ENCODE data around the gene FNIP2. TPM values are rescaled to one million over a fixed set of nuclear protein-coding genes. Genes with fewer than 3 reads are reported as not detected.
A peak's percentile ranks its signal among the peaks of the same experiment; 100 is the strongest.
"Not testable (repeated sequence)": the region's sequence is repeated elsewhere in the genome, so short reads cannot be mapped to it uniquely, and the experiment has no call there.

Gene FNIP2
- total RNA-seq, 1 donor from 2014 or later = 21.4 TPM

- peaks cover 42 to 44% (median 42%) of the 10 kb centered on the region in 3 donors for H3K4me1 ChIP-seq (ENCODE audit: control insufficient read depth in 3 of 3, insufficient read depth in 3 of 3, low read length in 3 of 3)
- H3K36me3 ChIP-seq (ENCODE audit: control insufficient read depth in 3 of 3, insufficient read depth in 3 of 3, low read length in 3 of 3) = peaks cover 0 to 12% (median 10%) of the 10 kb centered on the region in 3 donors
- H3K9ac ChIP-seq (ENCODE audit: low read depth in 1 of 3, low read length in 3 of 3) = no peak overlapping the region
- peak overlapping the region; percentile 53 for H3K27ac ChIP-seq (ENCODE audit: low read depth, low read length)
- peaks cover 0 to 4% (median 2%) of the 10 kb centered on the region in 3 donors for H3K9me3 ChIP-seq (ENCODE audit: control insufficient read depth in 3 of 3, low read length in 3 of 3)
- no peak overlapping the region for H3K4me3 ChIP-seq (ENCODE audit: low read length in 3 of 3)
- H3K27me3 ChIP-seq (ENCODE audit: control insufficient read depth in 3 of 3, insufficient read depth in 3 of 3, low read length in 3 of 3) = no peaks in the 10 kb centered on the region
Measured at GRCh38 chr4:158827543-158827981, 58.7 kb downstream of the FNIP2 start.

GRCh38 chr4:158828151-158828550, 59.3 kb downstream of the FNIP2 start:
- H3K27ac ChIP-seq (ENCODE audit: low read depth, low read length); H3K9ac ChIP-seq (ENCODE audit: low read depth in 1 of 3, low read length in 3 of 3); H3K27me3 ChIP-seq (ENCODE audit: control insufficient read depth in 3 of 3, insufficient read depth in 3 of 3, low read length in 3 of 3); H3K4me3 ChIP-seq (ENCODE audit: low read length in 3 of 3); H3K9me3 ChIP-seq (ENCODE audit: control insufficient read depth in 3 of 3, low read length in 3 of 3): not testable (repeated sequence)
- Histone ChIP-seq H3K36me3 (ENCODE audit: control insufficient read depth in 3 of 3, insufficient read depth in 3 of 3, low read length in 3 of 3) (peaks cover 0 to 13% (median 10%) of the 10 kb centered on the region in 3 donors), H3K4me1 (ENCODE audit: control insufficient read depth in 3 of 3, insufficient read depth in 3 of 3, low read length in 3 of 3) (peaks cover 42 to 44% (median 42%) of the 10 kb centered on the region in 3 donors)

GRCh38 chr4:158829254-158829653, 60.4 kb downstream of the FNIP2 start:
- H3K27ac ChIP-seq (ENCODE audit: low read depth, low read length) = no peak overlapping the region
- no peaks in the 10 kb centered on the region for H3K27me3 ChIP-seq (ENCODE audit: control insufficient read depth in 3 of 3, insufficient read depth in 3 of 3, low read length in 3 of 3)
- no peak overlapping the region for H3K4me3 ChIP-seq (ENCODE audit: low read length in 3 of 3)
- H3K4me1 ChIP-seq (ENCODE audit: control insufficient read depth in 3 of 3, insufficient read depth in 3 of 3, low read length in 3 of 3) = peaks cover 32 to 36% (median 34%) of the 10 kb centered on the region in 3 donors
- no peak overlapping the region for H3K9ac ChIP-seq (ENCODE audit: low read depth in 1 of 3, low read length in 3 of 3)
- H3K9me3 ChIP-seq (ENCODE audit: control insufficient read depth in 3 of 3, low read length in 3 of 3) = no peaks in the 10 kb centered on the region
- H3K36me3 ChIP-seq (ENCODE audit: control insufficient read depth in 3 of 3, insufficient read depth in 3 of 3, low read length in 3 of 3) = peaks cover 0 to 20% (median 10%) of the 10 kb centered on the region in 3 donors

GRCh38 chr4:158833602-158834001, 64.8 kb downstream of the FNIP2 start:
- H3K9ac ChIP-seq (ENCODE audit: low read depth in 1 of 3, low read length in 3 of 3) = no peak overlapping the region
- H3K36me3 ChIP-seq (ENCODE audit: control insufficient read depth in 3 of 3, insufficient read depth in 3 of 3, low read length in 3 of 3) = peaks cover 10 to 39% (median 21%) of the 10 kb centered on the region in 3 donors
- no peak overlapping the region for H3K4me3 ChIP-seq (ENCODE audit: low read length in 3 of 3)
- no peaks in the 10 kb centered on the region for H3K27me3 ChIP-seq (ENCODE audit: control insufficient read depth in 3 of 3, insufficient read depth in 3 of 3, low read length in 3 of 3)
- H3K27ac ChIP-seq (ENCODE audit: low read depth, low read length) = no peak overlapping the region
- peaks cover 3 to 8% (median 5%) of the 10 kb centered on the region in 3 donors for H3K4me1 ChIP-seq (ENCODE audit: control insufficient read depth in 3 of 3, insufficient read depth in 3 of 3, low read length in 3 of 3)
- H3K9me3 ChIP-seq (ENCODE audit: control insufficient read depth in 3 of 3, low read length in 3 of 3) = no peaks in the 10 kb centered on the region

- Histone ChIP-seq H3K9ac (ENCODE audit: low read depth in 1 of 3, low read length in 3 of 3) (no peak overlapping the region), H3K4me3 (ENCODE audit: low read length in 3 of 3) (no peak overlapping the region), H3K9me3 (ENCODE audit: control insufficient read depth in 3 of 3, low read length in 3 of 3) (no peaks in the 10 kb centered on the region), H3K27me3 (ENCODE audit: control insufficient read depth in 3 of 3, insufficient read depth in 3 of 3, low read length in 3 of 3) (no peaks in the 10 kb centered on the region), H3K36me3 (ENCODE audit: control insufficient read depth in 3 of 3, insufficient read depth in 3 of 3, low read length in 3 of 3) (peaks cover 10 to 34% (median 17%) of the 10 kb centered on the region in 3 donors), H3K4me1 (ENCODE audit: control insufficient read depth in 3 of 3, insufficient read depth in 3 of 3, low read length in 3 of 3) (peaks cover 3 to 8% (median 5%) of the 10 kb centered on the region in 3 donors), H3K27ac (ENCODE audit: low read depth, low read length) (no peak overlapping the region)
Measured at GRCh38 chr4:158835226-158836001, 66.6 kb downstream of the FNIP2 start.

- Histone ChIP-seq H3K27ac (ENCODE audit: low read depth, low read length) (no peak overlapping the region), H3K4me1 (ENCODE audit: control insufficient read depth in 3 of 3, insufficient read depth in 3 of 3, low read length in 3 of 3) (peaks cover 3 to 11% (median 5%) of the 10 kb centered on the region in 3 donors), H3K4me3 (ENCODE audit: low read length in 3 of 3) (no peak overlapping the region), H3K9me3 (ENCODE audit: control insufficient read depth in 3 of 3, low read length in 3 of 3) (no peaks in the 10 kb centered on the region), H3K27me3 (ENCODE audit: control insufficient read depth in 3 of 3, insufficient read depth in 3 of 3, low read length in 3 of 3) (no peaks in the 10 kb centered on the region), H3K9ac (ENCODE audit: low read depth in 1 of 3, low read length in 3 of 3) (no peak overlapping the region), H3K36me3 (ENCODE audit: control insufficient read depth in 3 of 3, insufficient read depth in 3 of 3, low read length in 3 of 3) (peaks cover 10 to 31% (median 13%) of the 10 kb centered on the region in 3 donors)
Measured at GRCh38 chr4:158836002-158836369, 67.2 kb downstream of the FNIP2 start.

- H3K9me3 ChIP-seq (ENCODE audit: control insufficient read depth in 3 of 3, low read length in 3 of 3) = no peaks in the 10 kb centered on the region
- H3K4me1 ChIP-seq (ENCODE audit: control insufficient read depth in 3 of 3, insufficient read depth in 3 of 3, low read length in 3 of 3) = peaks cover 9 to 18% (median 12%) of the 10 kb centered on the region in 3 donors
- H3K36me3 ChIP-seq (ENCODE audit: control insufficient read depth in 3 of 3, insufficient read depth in 3 of 3, low read length in 3 of 3) = peaks cover 10 to 27% (median 13%) of the 10 kb centered on the region in 3 donors
- no peak overlapping the region for H3K27ac ChIP-seq (ENCODE audit: low read depth, low read length)
- H3K4me3 ChIP-seq (ENCODE audit: low read length in 3 of 3) = no peak overlapping the region
- no peak overlapping the region for H3K9ac ChIP-seq (ENCODE audit: low read depth in 1 of 3, low read length in 3 of 3)
- H3K27me3 ChIP-seq (ENCODE audit: control insufficient read depth in 3 of 3, insufficient read depth in 3 of 3, low read length in 3 of 3) = no peaks in the 10 kb centered on the region
Measured at GRCh38 chr4:158836828-158837449, 68.1 kb downstream of the FNIP2 start.

GRCh38 chr4:158837527-158838141, 68.8 kb downstream of the FNIP2 start:
- H3K36me3 ChIP-seq (ENCODE audit: control insufficient read depth in 3 of 3, insufficient read depth in 3 of 3, low read length in 3 of 3) = peaks cover 10 to 27% (median 11%) of the 10 kb centered on the region in 3 donors
- peaks cover 9 to 18% (median 12%) of the 10 kb centered on the region in 3 donors for H3K4me1 ChIP-seq (ENCODE audit: control insufficient read depth in 3 of 3, insufficient read depth in 3 of 3, low read length in 3 of 3)
- no peak overlapping the region for H3K27ac ChIP-seq (ENCODE audit: low read depth, low read length)
- no peak overlapping the region for H3K4me3 ChIP-seq (ENCODE audit: low read length in 3 of 3)
- no peaks in the 10 kb centered on the region for H3K27me3 ChIP-seq (ENCODE audit: control insufficient read depth in 3 of 3, insufficient read depth in 3 of 3, low read length in 3 of 3)
- H3K9ac ChIP-seq (ENCODE audit: low read depth in 1 of 3, low read length in 3 of 3) = no peak overlapping the region
- H3K9me3 ChIP-seq (ENCODE audit: control insufficient read depth in 3 of 3, low read length in 3 of 3) = no peaks in the 10 kb centered on the region

- H3K27ac ChIP-seq (ENCODE audit: low read depth, low read length) = no peak overlapping the region
- no peak overlapping the region for H3K4me3 ChIP-seq (ENCODE audit: low read length in 3 of 3)
- no peak overlapping the region for H3K9ac ChIP-seq (ENCODE audit: low read depth in 1 of 3, low read length in 3 of 3)
- H3K9me3 ChIP-seq (ENCODE audit: control insufficient read depth in 3 of 3, low read length in 3 of 3) = no peaks in the 10 kb centered on the region
- peaks cover 10 to 22% (median 13%) of the 10 kb centered on the region in 3 donors for H3K36me3 ChIP-seq (ENCODE audit: control insufficient read depth in 3 of 3, insufficient read depth in 3 of 3, low read length in 3 of 3)
- H3K4me1 ChIP-seq (ENCODE audit: control insufficient read depth in 3 of 3, insufficient read depth in 3 of 3, low read length in 3 of 3) = peaks cover 9 to 18% (median 12%) of the 10 kb centered on the region in 3 donors
- no peaks in the 10 kb centered on the region for H3K27me3 ChIP-seq (ENCODE audit: control insufficient read depth in 3 of 3, insufficient read depth in 3 of 3, low read length in 3 of 3)
Measured at GRCh38 chr4:158840131-158840530, 71.3 kb downstream of the FNIP2 start.
